SU-DHL-6 (cell line): ENCODE results near the gene DUSP21.

Experiments used
- H2AFZ ChIP-seq: fragments of 200-600 bp; sonication (generic); 2 replicates; pipeline ENCODE4 v1.6.1; 2014; ENCODE audit warnings: low read depth, mild to moderate bottlenecking, moderate library complexity, mixed read lengths, antibody characterized with exemption, low read length; ENCODE audit not compliant: severe bottlenecking
- H3F3A ChIP-seq: fragments of 200-600 bp; shearing (Covaris generic); 2 replicates; pipeline ENCODE4 v1.6.0; 2016; ENCODE audit warnings: antibody characterized with exemption, mild to moderate bottlenecking; ENCODE audit not compliant: insufficient read depth
- H3K27ac ChIP-seq: fragments of 200-600 bp; sonication (generic); 2 replicates; pipeline ENCODE4 v1.5.1; 2016; ENCODE audit warnings: low read depth, mild to moderate bottlenecking, low read length, moderate library complexity, mixed read lengths
- H3K27me3 ChIP-seq: fragments of 200-600 bp; sonication (generic), shearing (Covaris generic); 2 replicates; pipeline ENCODE4 v1.6.0; 2014; ENCODE audit warnings: mild to moderate bottlenecking, low read length
- H3K36me3 ChIP-seq: fragments of 200-600 bp; sonication (generic); 2 replicates; pipeline ENCODE4 v1.6.1; 2014; ENCODE audit warnings: mild to moderate bottlenecking, low read length, mixed read lengths
- H3K4me2 ChIP-seq: fragments of 300-600, 200-600 bp; shearing (Covaris generic), sonication (generic); 2 replicates; pipeline ENCODE4 v1.6.0; 2014; ENCODE audit warnings: low read length, low read depth, mild to moderate bottlenecking; ENCODE audit not compliant: poor library complexity, severe bottlenecking
- H3K4me3 ChIP-seq: fragments of 200-600 bp; sonication (generic); 2 replicates; pipeline ENCODE4 v1.5.1; 2014; ENCODE audit warnings: antibody characterized with exemption, low read length, mild to moderate bottlenecking, mixed read lengths; ENCODE audit not compliant: insufficient read depth, poor library complexity, severe bottlenecking
- H3K79me2 ChIP-seq: fragments of 200-600 bp; sonication (generic); 2 replicates; pipeline ENCODE4 v1.6.1; 2014; ENCODE audit warnings: mild to moderate bottlenecking, low read length, moderate library complexity; ENCODE audit not compliant: insufficient read depth
- H3K9ac ChIP-seq: fragments of 200-600 bp; sonication (generic); 2 replicates; pipeline ENCODE4 v1.7.0; 2014; ENCODE audit warnings: mild to moderate bottlenecking, low read length
- H3K9me2 ChIP-seq: fragments of 200-600 bp; sonication (generic); replicated peaks from 2 replicates; pipeline ENCODE4 v1.6.1; 2014; ENCODE audit warnings: low read length; ENCODE audit not compliant: insufficient read depth
- H3K9me3 ChIP-seq: fragments of 200-600 bp; sonication (generic); 2 replicates; pipeline ENCODE4 v1.6.1; 2014; ENCODE audit warnings: low read length, mixed read lengths; ENCODE audit not compliant: insufficient read depth
- H4K20me1 ChIP-seq: fragments of 200-600 bp; sonication (generic); 2 replicates; pipeline ENCODE4 v1.6.1; 2014; ENCODE audit warnings: low read depth, mild to moderate bottlenecking, antibody characterized with exemption, low read length, moderate library complexity, mixed read lengths
- CTCF ChIP-seq: fragments of 200-600 bp; sonication (generic); IDR thresholded peaks from one replicate; pipeline ENCODE4 v1.5.1; 2017; ENCODE audit warnings: antibody characterized with exemption, mild to moderate bottlenecking, low read length, moderate library complexity; ENCODE audit not compliant: insufficient read depth, poor library complexity, severe bottlenecking
- EZH2phosphoT487 ChIP-seq: fragments of 200-600 bp; sonication (generic), shearing (Covaris generic); conservative IDR thresholded peaks from 2 replicates; pipeline ENCODE4 v1.6.1; 2018; ENCODE audit warnings: mild to moderate bottlenecking, antibody characterized with exemption, low read length, moderate library complexity, mixed read lengths

DUSP21 gene

GRCh38 chrX:44828008-44828605 is 15.7 kb upstream of the DUSP21 start:
- no peaks in the 10 kb centered on the region for H3F3A ChIP-seq
- H3K4me2 ChIP-seq: no peak overlapping the region
- no peaks in the 10 kb centered on the region for H3K27me3 ChIP-seq
- H3K36me3 ChIP-seq: no peaks in the 10 kb centered on the region
- no peaks in the 10 kb centered on the region for H3K79me2 ChIP-seq
- H3K9ac ChIP-seq: no peak overlapping the region
- H2AFZ ChIP-seq: no peak overlapping the region
- TF ChIP-seq EZH2phosphoT487 (no peak), CTCF (no peak)
- H3K27ac ChIP-seq: no peak overlapping the region
- no peaks in the 10 kb centered on the region for H4K20me1 ChIP-seq
- no peak overlapping the region for H3K4me3 ChIP-seq
- no peaks in the 10 kb centered on the region for H3K9me3 ChIP-seq
- no peaks in the 10 kb centered on the region for H3K9me2 ChIP-seq

- no peak overlapping the region for H3K4me2 ChIP-seq
- H3K4me3 ChIP-seq: no peak overlapping the region
- H3K79me2 ChIP-seq: no peaks in the 10 kb centered on the region
- no peaks in the 10 kb centered on the region for H3K9me3 ChIP-seq
- H2AFZ ChIP-seq: no peak overlapping the region
- no peaks in the 10 kb centered on the region for H3K27me3 ChIP-seq
- no peaks in the 10 kb centered on the region for H4K20me1 ChIP-seq
- no peak overlapping the region for H3K9ac ChIP-seq
- no peaks in the 10 kb centered on the region for H3F3A ChIP-seq
- H3K36me3 ChIP-seq: no peaks in the 10 kb centered on the region
- no peaks in the 10 kb centered on the region for H3K9me2 ChIP-seq
- H3K27ac ChIP-seq: no peak overlapping the region
- TF ChIP-seq EZH2phosphoT487: no peak
- no peak for TF ChIP-seq CTCF
Observed at GRCh38 chrX:44829832-44830231, 14.0 kb upstream of the DUSP21 start.

- Histone ChIP-seq H3K9ac (no peak overlapping the region), H3K4me2 (no peak overlapping the region)
- TF ChIP-seq EZH2phosphoT487 (no peak), CTCF (no peak)
Observed at GRCh38 chrX:44842550-44843317, 1.1 kb upstream of the DUSP21 start.

More at GRCh38 chrX:44842550-44843317, 1.1 kb upstream of the DUSP21 start:
- H3F3A ChIP-seq: no peaks in the 10 kb centered on the region
- no peaks in the 10 kb centered on the region for H3K79me2 ChIP-seq
- no peaks in the 10 kb centered on the region for H4K20me1 ChIP-seq
- no peaks in the 10 kb centered on the region for H3K27me3 ChIP-seq
- no peak overlapping the region for H3K27ac ChIP-seq
- no peaks in the 10 kb centered on the region for H3K9me3 ChIP-seq
- H2AFZ ChIP-seq: no peak overlapping the region
- H3K9me2 ChIP-seq: no peaks in the 10 kb centered on the region
- H3K4me3 ChIP-seq: no peak overlapping the region
- no peaks in the 10 kb centered on the region for H3K36me3 ChIP-seq
